Esophagus squamous epithelium (tissue), 5 donors: ENCODE results near the gene COLGALT1. TPM values are rescaled to one million over a fixed set of nuclear protein-coding genes. Genes with fewer than 3 reads are reported as not detected.

ENCODE experiments used
- DNase-seq: peaks from one replicate; lab custom pipeline; 2025; lab: John Stamatoyannopoulos, UW
- H3K27ac ChIP-seq, 4 donors: fragments of 200-600 bp; sonication (generic); one replicate each; pipeline ENCODE4 v1.5.1; 2016 to 2019; ENCODE audit warnings: mild to moderate bottlenecking in 1 of 4
- H3K27me3 ChIP-seq, 4 donors: fragments of 200-600 bp; sonication (generic); 1 replicate in 3 of 4; 2 replicates in 1 of 4; pipeline versions ENCODE4 v1.5.1 to v1.6.0; 2017 to 2021; ENCODE audit warnings: antibody characterized with exemption in 1 of 4
- H3K36me3 ChIP-seq, 3 donors: fragments of 200-600 bp; sonication (generic); one replicate each; pipeline ENCODE4 v1.5.1; 2016 to 2019
- H3K4me1 ChIP-seq, 3 donors: fragments of 200-600 bp; sonication (generic); one replicate each; pipeline ENCODE4 v1.5.1; 2017 to 2019
- H3K4me3 ChIP-seq, 4 donors: fragments of 200-600 bp; sonication (generic); 1 replicate in 3 of 4; 2 replicates in 1 of 4; pipeline ENCODE4 v1.5.1; 2016 to 2019; ENCODE audit warnings: mild to moderate bottlenecking in 2 of 4, moderate library complexity in 1 of 4
- H3K9me3 ChIP-seq, 3 donors: fragments of 200-600 bp; sonication (generic); one replicate each; pipeline ENCODE4 v1.5.1; 2016 to 2019
- POLR2A ChIP-seq, 4 donors: fragments of 450-650 bp; IDR thresholded peaks; one replicate each; pipeline ENCODE4 v1.6.1; 2017; ENCODE audit warnings: antibody characterized with exemption in 4 of 4, mild to moderate bottlenecking in 4 of 4, moderate library complexity in 3 of 4
- WGBS, 2 donors: methylation state at CpG; one replicate each; pipeline ENCODE4 v1.1.5; 2018; 5-methylcytosine and 5-hydroxymethylcytosine counted together
- intact Hi-C: fragments of 100-400 bp; cut with DNase I; formaldehyde crosslinking; loops from one replicate; pipeline ENCODE4 v1.15.0; 2022
- total RNA-seq, 4 donors: library from RNA; depleted of rRNA; stranded (reverse); fragments of >200 nt; gene quantifications; one replicate each; pipeline ENCODE4 v1.1.0, GENCODE V29; 2016
- TF ChIP-seq, protein P1 (sequence below), 6 experiments: fragments of 450-650 bp in 4 of 6; fragments of 200-600 bp in 2 of 6; sonication (generic) in 2 of 6; IDR thresholded peaks; one replicate each; pipeline ENCODE4 v1.5.1; 2016 to 2019; ENCODE audit warnings: antibody characterized with exemption in 6 of 6, mild to moderate bottlenecking in 4 of 6, moderate library complexity in 4 of 6
- donor health status: DM: yes; HTN: yes; CAD: no.

The COLGALT1 gene
- total RNA-seq, 4 donors from 2014 or later, result 23.1 to 51.9 (median 35.6) TPM

DNA sequence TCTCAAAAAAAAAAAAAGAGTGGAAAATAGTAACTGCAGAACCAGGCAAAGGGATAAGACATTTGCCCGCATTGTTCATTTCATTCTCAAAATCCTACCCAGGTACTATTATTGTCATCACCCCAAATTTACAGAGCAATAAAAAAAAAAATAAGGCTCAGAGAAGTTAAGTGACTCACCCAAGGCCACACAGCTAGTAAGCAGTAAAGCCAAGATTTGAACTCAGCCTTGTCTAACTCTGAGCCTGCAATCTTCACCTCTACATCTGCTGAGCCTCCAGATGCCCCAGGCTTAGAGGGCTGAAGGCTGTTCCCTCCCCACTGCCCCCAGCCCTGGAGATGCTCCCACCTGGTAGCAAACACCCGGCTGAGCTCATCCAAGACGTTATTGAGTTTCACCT, 71.7 kb downstream of the COLGALT1 start:
- 75 to 82% methylated on average over 1 to 3 of the region's 3 CpGs for WGBS, 2 donors
- no peak for DNase-seq

DNA sequence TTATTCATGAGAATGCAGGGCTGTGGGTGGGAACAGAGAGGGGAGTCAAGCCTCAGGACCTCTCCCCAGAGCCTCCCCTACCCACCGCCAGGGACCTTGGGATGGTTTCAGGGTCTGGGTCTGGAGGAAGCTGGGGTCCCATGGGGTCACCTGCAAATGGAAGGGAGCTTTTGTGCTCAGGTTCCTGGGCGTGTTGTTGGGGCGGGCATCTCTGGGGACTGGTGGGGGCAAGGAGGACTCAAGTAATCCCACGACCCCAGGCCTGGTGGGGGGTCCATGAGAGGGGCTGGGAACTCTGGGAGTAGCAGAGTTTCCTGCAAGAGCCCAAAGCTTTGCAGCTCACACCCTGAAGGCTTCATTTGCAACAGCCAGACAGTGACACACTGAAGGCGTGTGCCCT, 72.5 kb downstream of the COLGALT1 start:
- Histone ChIP-seq H3K27ac (no peak overlapping the region), H3K9me3 (no peaks in the 10 kb centered on the region), H3K4me1 (no peaks in the 10 kb centered on the region), H3K4me3 (no peak overlapping the region), H3K36me3 (no peaks in the 10 kb centered on the region), H3K27me3 (peaks cover 0 to 4% (median 0%) of the 10 kb centered on the region in 4 donors)
- WGBS, 2 donors, result 70% methylated on average over 3 of the region's 5 CpGs; no CpG with 5 or more reads in 1 of the 2 donors
- no peak for DNase-seq
- TF ChIP-seq POLR2A (IDR thresholded peaks at IDR 0.05), result no peak
- TF ChIP-seq, protein P1, sequence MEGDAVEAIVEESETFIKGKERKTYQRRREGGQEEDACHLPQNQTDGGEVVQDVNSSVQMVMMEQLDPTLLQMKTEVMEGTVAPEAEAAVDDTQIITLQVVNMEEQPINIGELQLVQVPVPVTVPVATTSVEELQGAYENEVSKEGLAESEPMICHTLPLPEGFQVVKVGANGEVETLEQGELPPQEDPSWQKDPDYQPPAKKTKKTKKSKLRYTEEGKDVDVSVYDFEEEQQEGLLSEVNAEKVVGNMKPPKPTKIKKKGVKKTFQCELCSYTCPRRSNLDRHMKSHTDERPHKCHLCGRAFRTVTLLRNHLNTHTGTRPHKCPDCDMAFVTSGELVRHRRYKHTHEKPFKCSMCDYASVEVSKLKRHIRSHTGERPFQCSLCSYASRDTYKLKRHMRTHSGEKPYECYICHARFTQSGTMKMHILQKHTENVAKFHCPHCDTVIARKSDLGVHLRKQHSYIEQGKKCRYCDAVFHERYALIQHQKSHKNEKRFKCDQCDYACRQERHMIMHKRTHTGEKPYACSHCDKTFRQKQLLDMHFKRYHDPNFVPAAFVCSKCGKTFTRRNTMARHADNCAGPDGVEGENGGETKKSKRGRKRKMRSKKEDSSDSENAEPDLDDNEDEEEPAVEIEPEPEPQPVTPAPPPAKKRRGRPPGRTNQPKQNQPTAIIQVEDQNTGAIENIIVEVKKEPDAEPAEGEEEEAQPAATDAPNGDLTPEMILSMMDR (IDR thresholded peaks at IDR 0.05), result no peak
- intact Hi-C loops, result no loop called here

More for the DNA sequence above, 71.7 kb downstream of the COLGALT1 start:
- no peak for TF ChIP-seq POLR2A (IDR thresholded peaks at IDR 0.05)
- TF ChIP-seq, protein P1 (IDR thresholded peaks at IDR 0.05), result no peak
- no peak overlapping the region for H3K4me3 ChIP-seq
- H3K27ac ChIP-seq, result no peak overlapping the region
- H3K4me1 ChIP-seq, result no peaks in the 10 kb centered on the region
- peaks cover 0 to 4% (median 0%) of the 10 kb centered on the region in 4 donors for H3K27me3 ChIP-seq
- no peaks in the 10 kb centered on the region for H3K36me3 ChIP-seq
- peaks cover 0 to 2% (median under 1%) of the 10 kb centered on the region in 3 donors for H3K9me3 ChIP-seq
- intact Hi-C loops, result no loop called here

DNA sequence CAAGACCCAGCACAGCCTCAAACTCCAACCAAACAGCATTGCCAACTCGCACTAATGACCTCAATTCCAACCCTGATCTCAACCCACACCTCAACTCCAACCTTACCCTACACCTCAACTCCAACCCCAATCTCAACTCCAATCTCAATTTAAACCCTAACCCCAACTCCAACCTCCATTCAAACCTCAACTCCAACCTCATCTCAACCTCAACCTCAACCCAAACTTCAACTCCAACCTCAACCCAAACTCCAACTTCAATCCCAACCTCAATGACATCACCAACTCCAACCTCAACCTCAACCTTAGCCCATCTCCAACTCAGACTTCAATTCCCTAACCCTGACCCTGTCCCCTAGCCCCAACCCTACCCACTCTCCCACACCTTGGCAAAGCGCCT, 74.3 kb downstream of the COLGALT1 start:
- intact Hi-C loops, result no loop called here
- peaks cover 0 to 4% (median 0%) of the 10 kb centered on the region in 4 donors for H3K27me3 ChIP-seq
- H3K9me3 ChIP-seq, result no peaks in the 10 kb centered on the region
- no peak overlapping the region for H3K27ac ChIP-seq
- 87 to 90% methylated on average over 1 to 2 of the region's 2 CpGs for WGBS, 2 donors
- no peak overlapping the region for H3K4me3 ChIP-seq
- no peak for TF ChIP-seq POLR2A (IDR thresholded peaks at IDR 0.05)
- TF ChIP-seq, protein P1 (IDR thresholded peaks at IDR 0.05), result no peak
- no peaks in the 10 kb centered on the region for H3K36me3 ChIP-seq
- DNase-seq, result no peak
- H3K4me1 ChIP-seq, result no peaks in the 10 kb centered on the region

DNA sequence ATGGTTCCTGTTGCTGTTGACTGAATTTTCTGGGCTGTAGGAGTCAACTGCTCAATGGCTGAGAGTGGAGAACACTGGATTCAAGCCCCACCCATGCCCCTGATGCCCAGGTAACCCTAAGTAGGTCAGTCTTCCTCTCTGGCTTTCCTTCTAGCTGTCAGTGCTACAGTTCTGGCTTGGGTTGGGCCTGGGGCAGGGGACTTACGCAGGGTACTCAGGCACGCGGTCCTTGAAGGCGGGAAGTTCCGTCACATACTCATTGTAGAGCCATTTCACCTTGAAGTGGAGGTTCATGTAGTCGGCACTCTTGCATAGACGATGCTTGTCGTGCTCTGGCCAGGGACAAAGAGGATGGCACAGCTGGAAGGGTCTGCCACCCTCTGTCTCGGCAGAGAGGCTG, 77.1 kb downstream of the COLGALT1 start:
- no peak overlapping the region for H3K27ac ChIP-seq
- no peaks in the 10 kb centered on the region for H3K9me3 ChIP-seq
- 88 to 93% methylated on average over 5 to 6 of the region's 9 CpGs for WGBS, 2 donors
- TF ChIP-seq, protein P1 (IDR thresholded peaks at IDR 0.05), result no peak
- no peak for TF ChIP-seq POLR2A (IDR thresholded peaks at IDR 0.05)
- H3K36me3 ChIP-seq, result no peaks in the 10 kb centered on the region
- DNase-seq, result no peak
- intact Hi-C loops, result no loop called here
- no peaks in the 10 kb centered on the region for H3K4me1 ChIP-seq
- H3K27me3 ChIP-seq, result peaks cover 0 to 4% (median 0%) of the 10 kb centered on the region in 4 donors
- no peak overlapping the region for H3K4me3 ChIP-seq

Other genes starting within 250 kb of the COLGALT1 start
- 10 to 100 TPM; 91.1 to 97.2 (median 92.8) TPM for gene MRPL34, start 249.8 kb upstream of the COLGALT1 start, total RNA-seq
- 10 to 100 TPM; 16.4 to 29.0 (median 22.7) TPM for gene DDA1, start 246.1 kb upstream of the COLGALT1 start, total RNA-seq
- 10 to 100 TPM in 1 of 4 donors, 1 to 10 TPM in 3; 3.8 to 19.1 (median 6.5) TPM for gene ANO8, start 220.8 kb upstream of the COLGALT1 start, total RNA-seq
- 10 to 100 TPM; 22.7 to 34.9 (median 31.4) TPM for gene GTPBP3, start 218.1 kb upstream of the COLGALT1 start, total RNA-seq
- gene PLVAP, start 178.3 kb upstream of the COLGALT1 start, total RNA-seq, result 10 to 100 TPM in 3 of 4 donors, 1 to 10 TPM in 1; 9.1 to 38.3 (median 25.7) TPM
- not detected for gene CCDC194, start 161.5 kb upstream of the COLGALT1 start, total RNA-seq
- gene BST2, start 150.0 kb upstream of the COLGALT1 start, total RNA-seq, result 10 to 100 TPM in 3 of 4 donors, 1 to 10 TPM in 1; 4.1 to 66.8 (median 31.0) TPM
- gene MVB12A, start 135.6 kb upstream of the COLGALT1 start, total RNA-seq, result 10 to 100 TPM; 54.0 to 96.3 (median 61.7) TPM
- gene TMEM221, start 107.0 kb upstream of the COLGALT1 start, total RNA-seq, result under 1 TPM in 2 of 4 donors, not detected in 2; 0.19 to 0.26 TPM
- not detected for gene NXNL1, start 94.7 kb upstream of the COLGALT1 start, total RNA-seq
- gene SLC27A1, start 85.1 kb upstream of the COLGALT1 start, total RNA-seq, result 10 to 100 TPM in 1 of 4 donors, 1 to 10 TPM in 3; 4.1 to 19.5 (median 8.7) TPM
- gene PGLS, start 44.0 kb upstream of the COLGALT1 start, total RNA-seq, result 100 to 1,000 TPM in 1 of 4 donors, 10 to 100 TPM in 3; 84.5 to 104 (median 92.5) TPM
- under 1 TPM in 2 of 4 donors, not detected in 2; 0.06 to 0.22 TPM for gene UNC13A, start 132.7 kb downstream of the COLGALT1 start, total RNA-seq
- gene MAP1S, start 163.8 kb downstream of the COLGALT1 start, total RNA-seq, result 10 to 100 TPM in 3 of 4 donors, 1 to 10 TPM in 1; 4.8 to 16.3 (median 11.4) TPM
- 1 to 10 TPM in 3 of 4 donors, under 1 TPM in 1; 0.76 to 3.5 (median 2.6) TPM for gene FCHO1, start 195.8 kb downstream of the COLGALT1 start, total RNA-seq
- 10 to 100 TPM; 11.6 to 23.5 (median 21.2) TPM for gene B3GNT3, start 239.5 kb downstream of the COLGALT1 start, total RNA-seq